ENCODE measurements around the gene DEAF1. TPM values are rescaled to one million over a fixed set of nuclear protein-coding genes. Genes with fewer than 3 reads are reported as not detected.

Gene DEAF1
- total RNA-seq, 1 donor from 2014 or later: 60.5 TPM

DNA sequence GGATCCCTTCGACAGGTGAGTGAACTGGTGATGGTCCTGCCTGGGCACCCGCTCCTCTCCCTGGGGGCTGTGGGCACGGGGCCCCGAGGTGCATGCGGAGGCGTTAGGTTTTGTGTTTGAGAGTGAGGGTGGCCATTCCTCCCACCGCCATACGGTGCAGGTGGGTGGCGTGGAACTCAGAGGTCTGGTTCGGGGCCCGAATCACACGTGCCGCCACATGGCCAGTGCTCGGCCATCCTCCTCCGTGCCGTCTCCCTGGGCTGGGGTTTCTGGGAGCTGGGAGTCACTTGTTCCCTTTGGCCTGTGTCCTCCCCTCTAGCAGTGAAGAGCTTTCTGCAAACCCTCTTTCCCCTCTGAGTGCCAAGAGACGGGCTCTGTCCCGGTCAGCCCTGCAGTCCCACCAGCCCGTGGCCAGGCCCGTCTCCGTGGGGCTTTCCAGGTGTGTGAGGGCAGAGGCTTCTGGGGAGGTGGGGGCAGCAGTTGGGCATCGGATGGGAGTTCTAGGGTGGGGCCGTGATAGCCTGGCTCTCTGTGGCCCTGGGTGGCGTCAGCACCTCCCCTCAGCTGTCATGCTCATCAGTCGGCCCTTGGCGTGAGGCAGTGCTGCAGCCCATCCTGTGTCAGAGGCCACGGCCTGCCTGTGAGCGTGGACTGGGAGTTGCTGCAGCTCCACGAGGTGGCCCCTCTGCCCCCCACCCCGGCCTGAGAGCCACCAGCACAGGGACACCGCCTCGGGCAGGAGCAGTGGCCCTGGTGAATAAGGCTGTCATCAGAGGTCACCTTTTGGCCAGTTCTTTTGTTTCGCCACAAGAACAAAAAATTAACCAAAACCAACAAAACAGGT is 89.5 kb downstream of the DEAF1 start:
- Histone ChIP-seq H3K4me3 (no peak overlapping the region), H3K27me3 (no peaks in the 10 kb centered on the region), H3K36me3 (peaks cover 97 to 100% of the 10 kb centered on the region in 2 donors), H3K27ac (no peak overlapping the region), H3K4me1 (no peaks in the 10 kb centered on the region), H3K9me3 (no peaks in the 10 kb centered on the region)
- TF ChIP-seq, protein P1, sequence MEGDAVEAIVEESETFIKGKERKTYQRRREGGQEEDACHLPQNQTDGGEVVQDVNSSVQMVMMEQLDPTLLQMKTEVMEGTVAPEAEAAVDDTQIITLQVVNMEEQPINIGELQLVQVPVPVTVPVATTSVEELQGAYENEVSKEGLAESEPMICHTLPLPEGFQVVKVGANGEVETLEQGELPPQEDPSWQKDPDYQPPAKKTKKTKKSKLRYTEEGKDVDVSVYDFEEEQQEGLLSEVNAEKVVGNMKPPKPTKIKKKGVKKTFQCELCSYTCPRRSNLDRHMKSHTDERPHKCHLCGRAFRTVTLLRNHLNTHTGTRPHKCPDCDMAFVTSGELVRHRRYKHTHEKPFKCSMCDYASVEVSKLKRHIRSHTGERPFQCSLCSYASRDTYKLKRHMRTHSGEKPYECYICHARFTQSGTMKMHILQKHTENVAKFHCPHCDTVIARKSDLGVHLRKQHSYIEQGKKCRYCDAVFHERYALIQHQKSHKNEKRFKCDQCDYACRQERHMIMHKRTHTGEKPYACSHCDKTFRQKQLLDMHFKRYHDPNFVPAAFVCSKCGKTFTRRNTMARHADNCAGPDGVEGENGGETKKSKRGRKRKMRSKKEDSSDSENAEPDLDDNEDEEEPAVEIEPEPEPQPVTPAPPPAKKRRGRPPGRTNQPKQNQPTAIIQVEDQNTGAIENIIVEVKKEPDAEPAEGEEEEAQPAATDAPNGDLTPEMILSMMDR (IDR thresholded peaks at IDR 0.05): no peak
- DNase-seq (ENCODE audit: low spot score in 2 of 2): no peak
- intact Hi-C loops (cut with DNase I): no loop called here

DNA sequence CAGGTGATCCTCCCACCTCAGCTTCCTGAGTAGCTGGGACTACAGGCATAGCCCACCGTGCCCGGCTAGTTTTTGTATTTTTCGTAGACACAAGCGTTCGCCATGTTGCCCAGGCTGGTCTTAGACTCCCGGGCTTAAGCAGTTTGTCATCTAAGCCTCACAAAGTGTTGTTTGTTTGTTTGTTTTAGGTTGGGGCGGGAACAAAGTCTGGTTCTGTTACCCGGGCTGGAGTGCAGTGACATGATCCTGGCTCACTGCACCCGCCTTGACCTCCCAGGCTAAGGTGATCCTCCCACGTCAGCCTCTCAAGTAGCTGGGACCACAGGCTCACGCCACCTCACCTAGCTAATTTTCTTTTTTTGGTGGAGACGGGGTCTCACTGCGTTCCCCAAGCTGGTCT is 91.9 kb downstream of the DEAF1 start:
- no peak overlapping the region for H3K4me3 ChIP-seq
- no peak overlapping the region for H3K27ac ChIP-seq
- no peaks in the 10 kb centered on the region for H3K4me1 ChIP-seq
- TF ChIP-seq, protein P1 (IDR thresholded peaks at IDR 0.05): no peak
- no peaks in the 10 kb centered on the region for H3K9me3 ChIP-seq
- no peaks in the 10 kb centered on the region for H3K27me3 ChIP-seq
- intact Hi-C loops (cut with DNase I): no loop called here
- no peak for DNase-seq (ENCODE audit: low spot score in 2 of 2)
- H3K36me3 ChIP-seq: peaks cover 94 to 98% of the 10 kb centered on the region in 2 donors

DNA sequence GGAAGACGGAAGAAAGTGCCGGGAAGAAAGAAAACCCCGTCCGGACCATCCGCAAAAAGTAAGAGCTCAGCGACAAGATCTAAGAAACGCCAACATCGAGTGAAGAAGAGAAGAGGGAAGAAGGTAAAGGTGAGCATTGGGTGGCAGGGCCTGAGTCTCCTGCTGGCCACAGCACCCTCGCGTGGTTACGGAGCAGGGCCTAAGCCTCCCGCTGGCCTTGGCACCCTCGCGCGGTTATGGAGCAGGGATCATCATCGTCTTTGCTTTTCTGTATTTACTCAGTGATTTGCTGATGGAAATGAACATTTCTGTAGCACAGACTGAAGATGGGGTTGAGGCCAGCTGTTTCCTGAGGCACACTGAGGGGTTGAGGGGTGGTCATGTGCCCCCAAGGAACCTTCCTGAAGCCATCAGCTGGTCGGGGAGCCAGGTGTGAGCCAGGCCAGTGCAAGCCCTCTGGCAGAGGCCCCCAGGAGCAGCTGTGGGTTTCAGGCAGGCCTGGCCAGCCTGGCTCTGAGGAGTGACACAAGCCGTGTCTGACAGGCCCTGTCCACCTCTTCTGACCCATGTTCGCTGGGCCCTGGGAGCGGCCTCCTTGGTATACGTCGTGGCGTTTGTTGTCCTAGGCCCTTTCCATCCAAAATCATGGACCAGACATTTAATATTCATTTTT is 93.3 kb downstream of the DEAF1 start:
- DNase-seq (ENCODE audit: low spot score in 2 of 2): no peak
- intact Hi-C loops (cut with DNase I): no loop called here
- H3K36me3 ChIP-seq: peaks cover 94 to 98% of the 10 kb centered on the region in 2 donors
- TF ChIP-seq, protein P1 (IDR thresholded peaks at IDR 0.05): no peak
- H3K27me3 ChIP-seq: no peaks in the 10 kb centered on the region
- H3K4me1 ChIP-seq: no peaks in the 10 kb centered on the region
- H3K9me3 ChIP-seq: no peaks in the 10 kb centered on the region
- no peak overlapping the region for H3K4me3 ChIP-seq
- H3K27ac ChIP-seq: no peak overlapping the region

DNA sequence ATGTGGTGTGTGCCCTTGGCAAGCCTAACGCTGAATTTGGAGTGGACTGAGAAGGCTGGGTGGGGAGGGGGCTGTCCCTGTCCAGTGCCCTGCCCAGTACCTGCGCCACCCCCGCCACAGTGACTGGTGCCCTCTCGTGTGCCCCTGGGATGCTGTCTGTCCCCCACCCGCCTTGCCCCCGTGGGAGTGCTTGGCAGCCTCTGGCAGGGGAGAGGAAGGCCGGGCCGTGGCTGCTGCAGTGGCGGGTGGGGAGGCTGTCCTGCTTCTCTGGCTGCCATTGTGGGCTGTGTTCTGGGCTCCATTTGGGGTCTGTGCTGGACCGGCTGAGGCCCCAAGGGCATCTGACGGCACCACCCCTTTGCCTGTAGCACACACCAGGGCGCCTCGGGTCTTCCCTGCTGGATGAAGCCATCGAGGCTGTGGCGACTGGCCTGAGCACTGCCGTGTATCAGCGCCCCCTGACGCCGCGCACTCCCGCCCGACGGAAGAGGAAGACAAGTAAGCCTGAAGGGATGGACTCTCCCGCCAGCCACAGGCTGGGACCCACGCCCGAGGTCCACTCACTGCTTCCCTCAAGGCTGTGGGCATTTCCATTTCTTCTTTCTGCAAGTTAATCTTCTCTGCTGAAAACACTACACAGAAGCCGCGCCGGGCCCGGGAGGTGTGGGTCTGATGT is 96.9 kb downstream of the DEAF1 start:
- no peaks in the 10 kb centered on the region for H3K9me3 ChIP-seq
- TF ChIP-seq, protein P1 (IDR thresholded peaks at IDR 0.05): no peak
- peaks cover 92 to 98% of the 10 kb centered on the region in 2 donors for H3K36me3 ChIP-seq
- no peak overlapping the region for H3K27ac ChIP-seq
- intact Hi-C loops (cut with DNase I): no loop called here
- no peaks in the 10 kb centered on the region for H3K27me3 ChIP-seq
- DNase-seq (ENCODE audit: low spot score in 2 of 2): no peak
- H3K4me1 ChIP-seq: no peaks in the 10 kb centered on the region
- no peak overlapping the region for H3K4me3 ChIP-seq

DNA sequence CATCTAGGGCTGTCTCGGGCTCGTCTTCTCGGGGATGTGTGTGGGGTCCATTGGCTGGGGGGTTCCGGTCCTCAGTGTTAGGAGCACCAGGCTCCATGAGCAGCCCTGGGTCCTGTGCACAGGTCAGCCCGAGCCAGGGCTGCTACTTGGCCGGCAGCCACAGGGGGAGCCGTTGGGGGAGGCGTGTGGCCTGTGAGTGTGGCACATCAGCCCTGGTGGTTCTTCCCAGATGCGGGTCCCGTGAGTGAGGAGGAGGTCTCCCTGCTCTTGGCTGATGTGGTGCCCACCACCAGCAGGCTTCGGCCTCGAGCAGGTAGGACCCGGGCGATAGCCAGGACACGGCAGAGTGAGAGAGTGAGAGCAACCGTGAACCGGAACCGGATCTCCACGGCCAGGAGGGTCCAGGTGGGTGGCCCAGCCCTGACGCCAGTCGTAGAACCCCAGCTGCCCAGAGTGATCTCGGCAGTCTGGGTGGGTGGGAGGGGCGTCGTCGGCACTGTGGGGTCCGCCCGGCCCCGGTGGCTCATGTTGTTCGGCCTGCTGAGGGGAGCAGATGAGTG is 97.8 kb downstream of the DEAF1 start:
- TF ChIP-seq, protein P1 (IDR thresholded peaks at IDR 0.05): no peak
- no peak for DNase-seq (ENCODE audit: low spot score in 2 of 2)
- Histone ChIP-seq H3K4me1 (no peaks in the 10 kb centered on the region), H3K9me3 (no peaks in the 10 kb centered on the region), H3K36me3 (peaks cover 92 to 98% of the 10 kb centered on the region in 2 donors), H3K27me3 (no peaks in the 10 kb centered on the region), H3K4me3 (no peak overlapping the region), H3K27ac (no peak overlapping the region)
- intact Hi-C loops (cut with DNase I): no loop called here
